HEK293 (cell line): ENCODE results near the gene WIPI1.
A peak's percentile ranks its signal among the peaks of the same experiment; 100 is the strongest.

Experiments
- CTCF ChIA-PET: fragments of 350-600 bp; formaldehyde crosslinking; extraction: SDS; loops from one replicate; lab custom pipeline; 2021; ENCODE audit warnings: antibody characterized with exemption; lab: Yijun Ruan, JAX
- POLR2A ChIA-PET: fragments of 300-600 bp; formaldehyde crosslinking; extraction: SDS; loops from one replicate; lab custom pipeline; 2020; ENCODE audit warnings: antibody characterized with exemption, inconsistent platforms; lab: Yijun Ruan, JAX
- H3K27ac ChIP-seq: fragments of 200-500 bp; sonication (Bioruptor generic); 2 replicates; pipeline ENCODE4 v1.5.1; 2014; ENCODE audit warnings: low read depth, low read length, control low read depth, inconsistent platforms; ENCODE audit errors: extremely low read depth
- H3K36me3 ChIP-seq, 2 experiments: fragments of 200-500 bp in 1 of 2; sonication (Bioruptor generic) in 1 of 2; 1 replicate in 1 of 2; 2 replicates in 1 of 2; pipeline ENCODE4 v1.5.1; 2014 to 2017; ENCODE audit warnings: inconsistent platforms in 2 of 2, low read length in 2 of 2; ENCODE audit not compliant: control insufficient read depth in 2 of 2, insufficient read depth in 1 of 2
- H3K4me1 ChIP-seq: fragments of 200-500 bp; sonication (Bioruptor generic); 2 replicates; pipeline ENCODE4 v1.5.1; 2014; ENCODE audit warnings: mild to moderate bottlenecking, low read length, inconsistent platforms; ENCODE audit not compliant: control insufficient read depth, insufficient read depth
- H3K4me3 ChIP-seq: 2 replicates; pipeline ENCODE4 v1.5.1; 2011; ENCODE audit warnings: low read depth, mild to moderate bottlenecking, control low read depth, low read length, moderate library complexity
- H3K9me3 ChIP-seq: fragments of 200-500 bp; sonication (Bioruptor generic); 2 replicates; pipeline ENCODE4 v1.5.1; 2014; ENCODE audit warnings: low read depth, low read length, inconsistent platforms; ENCODE audit not compliant: control insufficient read depth, insufficient read depth
- HOXD13 ChIP-seq: sonication (generic); formaldehyde crosslinking; IDR thresholded peaks from 2 replicates; pipeline ENCODE4 v1.8.0; 2022; ENCODE audit warnings: missing genetic modification reagents, borderline replicate concordance
- KLF9 ChIP-seq: fragments of 450-650 bp; formaldehyde crosslinking; IDR thresholded peaks from 2 replicates; pipeline ENCODE4 v1.5.1; 2016; ENCODE audit warnings: missing biosample characterization, missing genetic modification characterization, low read depth
- ZNF16 ChIP-seq: fragments of 450-650 bp; formaldehyde crosslinking; IDR thresholded peaks from 2 replicates; pipeline ENCODE4 v1.5.1; 2016; ENCODE audit warnings: low read depth, missing biosample characterization, missing genetic modification characterization
- ZNF426 ChIP-seq: fragments of 450-650 bp; formaldehyde crosslinking; IDR thresholded peaks from 2 replicates; pipeline ENCODE4 v1.5.1; 2017; ENCODE audit warnings: missing biosample characterization, missing genetic modification characterization, mild to moderate bottlenecking, inconsistent platforms, moderate library complexity
- ZNF521 ChIP-seq: fragments of 450-650 bp; formaldehyde crosslinking; IDR thresholded peaks from 2 replicates; pipeline ENCODE4 v1.5.1; 2017; ENCODE audit warnings: missing biosample characterization, mild to moderate bottlenecking, missing genetic modification characterization
- ZNF544 ChIP-seq: fragments of 450-650 bp; formaldehyde crosslinking; IDR thresholded peaks from 2 replicates; pipeline ENCODE4 v1.5.0; 2017; ENCODE audit warnings: missing biosample characterization, missing genetic modification characterization
- ZNF777 ChIP-seq: fragments of 450-650 bp; formaldehyde crosslinking; IDR thresholded peaks from 2 replicates; pipeline ENCODE4 v1.5.1; 2017; ENCODE audit warnings: missing biosample characterization, missing genetic modification characterization, borderline replicate concordance
- TF ChIP-seq, protein P1 (sequence below): fragments of 450-650 bp; formaldehyde crosslinking; IDR thresholded peaks from 2 replicates; pipeline ENCODE4 v1.5.1; 2016; ENCODE audit warnings: missing biosample characterization, missing genetic modification characterization
- TF ChIP-seq, protein P2 (sequence below): fragments of 450-650 bp; formaldehyde crosslinking; IDR thresholded peaks from 2 replicates; pipeline ENCODE4 v1.5.1; 2016; ENCODE audit warnings: missing biosample characterization, missing genetic modification characterization
- TF ChIP-seq, protein P3 (sequence below): fragments of 450-650 bp; formaldehyde crosslinking; IDR thresholded peaks from 2 replicates; pipeline ENCODE4 v1.5.1; 2016; ENCODE audit warnings: missing biosample characterization, missing genetic modification characterization
- TF ChIP-seq, protein P4 (sequence below): fragments of 450-650 bp; IDR thresholded peaks from 2 replicates; pipeline ENCODE4 v1.5.1; 2018; ENCODE audit warnings: missing biosample characterization, missing genetic modification characterization

The WIPI1 gene

DNA sequence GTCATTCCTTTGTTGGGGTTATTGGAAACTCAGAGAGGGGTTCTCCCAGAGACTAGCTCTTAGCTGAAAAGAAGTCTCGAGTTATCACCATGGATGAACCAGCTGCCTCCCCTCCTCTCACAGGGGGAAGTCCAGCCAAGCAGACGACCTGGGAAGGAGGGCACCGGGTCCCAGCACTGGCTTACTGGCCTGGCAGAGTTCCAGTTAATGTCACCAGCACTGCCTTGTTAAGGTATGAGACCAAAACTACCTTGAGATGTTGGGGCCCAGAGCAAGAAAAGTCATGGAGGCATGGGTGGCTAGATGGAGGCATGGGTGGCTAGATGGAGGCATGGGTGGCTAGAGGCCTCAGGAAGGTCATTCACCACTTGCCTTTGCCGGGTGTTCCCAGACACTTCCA, 72.4 kb downstream of the WIPI1 start (continued):
- TF ChIP-seq, protein P1, sequence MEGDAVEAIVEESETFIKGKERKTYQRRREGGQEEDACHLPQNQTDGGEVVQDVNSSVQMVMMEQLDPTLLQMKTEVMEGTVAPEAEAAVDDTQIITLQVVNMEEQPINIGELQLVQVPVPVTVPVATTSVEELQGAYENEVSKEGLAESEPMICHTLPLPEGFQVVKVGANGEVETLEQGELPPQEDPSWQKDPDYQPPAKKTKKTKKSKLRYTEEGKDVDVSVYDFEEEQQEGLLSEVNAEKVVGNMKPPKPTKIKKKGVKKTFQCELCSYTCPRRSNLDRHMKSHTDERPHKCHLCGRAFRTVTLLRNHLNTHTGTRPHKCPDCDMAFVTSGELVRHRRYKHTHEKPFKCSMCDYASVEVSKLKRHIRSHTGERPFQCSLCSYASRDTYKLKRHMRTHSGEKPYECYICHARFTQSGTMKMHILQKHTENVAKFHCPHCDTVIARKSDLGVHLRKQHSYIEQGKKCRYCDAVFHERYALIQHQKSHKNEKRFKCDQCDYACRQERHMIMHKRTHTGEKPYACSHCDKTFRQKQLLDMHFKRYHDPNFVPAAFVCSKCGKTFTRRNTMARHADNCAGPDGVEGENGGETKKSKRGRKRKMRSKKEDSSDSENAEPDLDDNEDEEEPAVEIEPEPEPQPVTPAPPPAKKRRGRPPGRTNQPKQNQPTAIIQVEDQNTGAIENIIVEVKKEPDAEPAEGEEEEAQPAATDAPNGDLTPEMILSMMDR (tag by site-specific recombination): no peak
- TF ChIP-seq, protein P2, sequence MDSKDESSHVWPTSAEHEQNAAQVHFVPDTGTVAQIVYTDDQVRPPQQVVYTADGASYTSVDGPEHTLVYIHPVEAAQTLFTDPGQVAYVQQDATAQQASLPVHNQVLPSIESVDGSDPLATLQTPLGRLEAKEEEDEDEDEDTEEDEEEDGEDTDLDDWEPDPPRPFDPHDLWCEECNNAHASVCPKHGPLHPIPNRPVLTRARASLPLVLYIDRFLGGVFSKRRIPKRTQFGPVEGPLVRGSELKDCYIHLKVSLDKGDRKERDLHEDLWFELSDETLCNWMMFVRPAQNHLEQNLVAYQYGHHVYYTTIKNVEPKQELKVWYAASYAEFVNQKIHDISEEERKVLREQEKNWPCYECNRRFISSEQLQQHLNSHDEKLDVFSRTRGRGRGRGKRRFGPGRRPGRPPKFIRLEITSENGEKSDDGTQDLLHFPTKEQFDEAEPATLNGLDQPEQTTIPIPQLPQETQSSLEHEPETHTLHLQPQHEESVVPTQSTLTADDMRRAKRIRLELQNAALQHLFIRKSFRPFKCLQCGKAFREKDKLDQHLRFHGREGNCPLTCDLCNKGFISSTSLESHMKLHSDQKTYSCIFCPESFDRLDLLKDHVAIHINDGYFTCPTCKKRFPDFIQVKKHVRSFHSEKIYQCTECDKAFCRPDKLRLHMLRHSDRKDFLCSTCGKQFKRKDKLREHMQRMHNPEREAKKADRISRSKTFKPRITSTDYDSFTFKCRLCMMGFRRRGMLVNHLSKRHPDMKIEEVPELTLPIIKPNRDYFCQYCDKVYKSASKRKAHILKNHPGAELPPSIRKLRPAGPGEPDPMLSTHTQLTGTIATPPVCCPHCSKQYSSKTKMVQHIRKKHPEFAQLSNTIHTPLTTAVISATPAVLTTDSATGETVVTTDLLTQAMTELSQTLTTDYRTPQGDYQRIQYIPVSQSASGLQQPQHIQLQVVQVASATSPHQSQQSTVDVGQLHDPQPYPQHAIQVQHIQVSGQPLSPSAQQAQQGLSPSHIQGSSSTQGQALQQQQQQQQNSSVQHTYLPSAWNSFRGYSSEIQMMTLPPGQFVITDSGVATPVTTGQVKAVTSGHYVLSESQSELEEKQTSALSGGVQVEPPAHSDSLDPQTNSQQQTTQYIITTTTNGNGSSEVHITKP (tag by site-specific recombination): no peak
- no peak for TF ChIP-seq KLF9

DNA sequence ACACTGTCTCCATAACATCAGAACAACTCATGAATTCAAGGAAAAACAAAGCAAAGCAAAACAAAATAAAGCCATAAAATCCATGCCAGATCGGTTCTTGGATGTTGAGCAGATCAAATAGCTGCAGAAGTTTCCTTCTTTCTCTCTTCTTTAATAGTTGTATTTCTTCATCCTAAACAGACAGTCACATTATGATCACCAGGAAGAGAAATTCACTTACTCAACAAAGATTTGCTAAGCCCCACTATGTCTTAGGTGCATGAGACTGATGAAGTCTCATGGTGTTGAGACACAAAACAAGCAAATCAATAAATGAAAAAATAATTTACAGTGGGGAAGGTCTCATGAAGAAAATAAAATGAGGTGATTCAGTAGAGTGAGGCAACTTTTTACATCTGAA, 72.8 kb downstream of the WIPI1 start:
- TF ChIP-seq HOXD13 (CRISPR knock-in tag) (no peak), ZNF521 (tag by site-specific recombination) (no peak), ZNF544 (tag by site-specific recombination) (no peak)
- TF ChIP-seq, protein P3, sequence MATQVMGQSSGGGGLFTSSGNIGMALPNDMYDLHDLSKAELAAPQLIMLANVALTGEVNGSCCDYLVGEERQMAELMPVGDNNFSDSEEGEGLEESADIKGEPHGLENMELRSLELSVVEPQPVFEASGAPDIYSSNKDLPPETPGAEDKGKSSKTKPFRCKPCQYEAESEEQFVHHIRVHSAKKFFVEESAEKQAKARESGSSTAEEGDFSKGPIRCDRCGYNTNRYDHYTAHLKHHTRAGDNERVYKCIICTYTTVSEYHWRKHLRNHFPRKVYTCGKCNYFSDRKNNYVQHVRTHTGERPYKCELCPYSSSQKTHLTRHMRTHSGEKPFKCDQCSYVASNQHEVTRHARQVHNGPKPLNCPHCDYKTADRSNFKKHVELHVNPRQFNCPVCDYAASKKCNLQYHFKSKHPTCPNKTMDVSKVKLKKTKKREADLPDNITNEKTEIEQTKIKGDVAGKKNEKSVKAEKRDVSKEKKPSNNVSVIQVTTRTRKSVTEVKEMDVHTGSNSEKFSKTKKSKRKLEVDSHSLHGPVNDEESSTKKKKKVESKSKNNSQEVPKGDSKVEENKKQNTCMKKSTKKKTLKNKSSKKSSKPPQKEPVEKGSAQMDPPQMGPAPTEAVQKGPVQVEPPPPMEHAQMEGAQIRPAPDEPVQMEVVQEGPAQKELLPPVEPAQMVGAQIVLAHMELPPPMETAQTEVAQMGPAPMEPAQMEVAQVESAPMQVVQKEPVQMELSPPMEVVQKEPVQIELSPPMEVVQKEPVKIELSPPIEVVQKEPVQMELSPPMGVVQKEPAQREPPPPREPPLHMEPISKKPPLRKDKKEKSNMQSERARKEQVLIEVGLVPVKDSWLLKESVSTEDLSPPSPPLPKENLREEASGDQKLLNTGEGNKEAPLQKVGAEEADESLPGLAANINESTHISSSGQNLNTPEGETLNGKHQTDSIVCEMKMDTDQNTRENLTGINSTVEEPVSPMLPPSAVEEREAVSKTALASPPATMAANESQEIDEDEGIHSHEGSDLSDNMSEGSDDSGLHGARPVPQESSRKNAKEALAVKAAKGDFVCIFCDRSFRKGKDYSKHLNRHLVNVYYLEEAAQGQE (tag by site-specific recombination): no peak
- TF ChIP-seq, all 188 proteins: peak for 0
- no peak overlapping the region for H3K27ac ChIP-seq
- ChIA-PET CTCF (interaction anchor here (0.6 to 3.2 kb wide), 5 partner anchors 15 to 171 kb away, joined by 3 to 23 read pairs (median 3); no protein-coding TSS in a partner anchor), POLR2A (no interaction called here)
- no peak overlapping the region for H3K4me3 ChIP-seq
- H3K9me3 ChIP-seq: no peaks in the 10 kb centered on the region
- H3K4me1 ChIP-seq: peaks cover 19% of the 10 kb centered on the region
- H3K36me3 ChIP-seq: no peaks in the 10 kb centered on the region

DNA sequence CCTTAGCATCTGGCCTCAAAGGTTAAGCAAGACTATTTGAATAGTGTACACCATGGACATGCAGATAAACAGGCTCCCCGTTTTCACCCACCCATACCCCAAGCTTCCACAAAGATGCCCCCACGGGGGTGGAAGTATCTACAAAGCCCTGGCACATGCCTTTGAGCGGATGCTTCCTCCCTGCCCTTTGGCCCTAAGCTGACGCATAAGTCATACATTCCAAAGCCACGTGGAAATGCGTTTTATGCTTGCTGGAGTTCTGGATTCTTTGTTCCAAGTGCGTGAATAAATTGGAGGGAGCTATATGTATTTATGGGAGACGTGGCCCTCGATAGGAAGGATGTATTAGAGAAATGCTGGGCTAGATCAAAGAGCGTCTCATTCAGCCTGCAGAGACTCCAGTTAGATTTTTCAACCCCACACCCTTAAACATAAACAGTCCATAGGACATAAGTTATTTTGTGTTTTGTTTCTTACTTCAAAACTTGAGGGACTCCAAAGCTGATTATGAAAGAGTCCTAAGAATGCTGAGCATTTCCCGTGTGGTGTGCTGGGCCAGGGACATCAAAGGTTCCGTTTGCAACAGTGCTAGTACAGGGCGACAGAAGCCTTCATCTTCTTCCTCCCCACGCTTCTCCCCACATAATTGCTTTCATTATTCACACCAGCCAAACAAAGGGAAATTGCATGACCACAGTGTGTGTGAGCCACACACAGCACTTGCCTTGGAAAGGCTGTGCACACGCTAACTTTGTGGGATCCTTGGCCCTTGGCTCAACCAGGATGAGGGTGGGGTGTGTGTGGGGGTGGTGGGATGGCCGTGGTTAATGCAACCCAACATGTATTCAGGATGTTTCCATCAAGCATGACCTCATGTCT, 73.6 kb downstream of the WIPI1 start:
- no peak for TF ChIP-seq ZNF16 (tag by site-specific recombination)
- TF ChIP-seq ZNF426 (tag by site-specific recombination): no peak
- TF ChIP-seq, protein P4, sequence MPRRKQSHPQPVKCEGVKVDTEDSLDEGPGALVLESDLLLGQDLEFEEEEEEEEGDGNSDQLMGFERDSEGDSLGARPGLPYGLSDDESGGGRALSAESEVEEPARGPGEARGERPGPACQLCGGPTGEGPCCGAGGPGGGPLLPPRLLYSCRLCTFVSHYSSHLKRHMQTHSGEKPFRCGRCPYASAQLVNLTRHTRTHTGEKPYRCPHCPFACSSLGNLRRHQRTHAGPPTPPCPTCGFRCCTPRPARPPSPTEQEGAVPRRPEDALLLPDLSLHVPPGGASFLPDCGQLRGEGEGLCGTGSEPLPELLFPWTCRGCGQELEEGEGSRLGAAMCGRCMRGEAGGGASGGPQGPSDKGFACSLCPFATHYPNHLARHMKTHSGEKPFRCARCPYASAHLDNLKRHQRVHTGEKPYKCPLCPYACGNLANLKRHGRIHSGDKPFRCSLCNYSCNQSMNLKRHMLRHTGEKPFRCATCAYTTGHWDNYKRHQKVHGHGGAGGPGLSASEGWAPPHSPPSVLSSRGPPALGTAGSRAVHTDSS (tag by site-specific recombination): 0 out of 2 replicates have a peak, but pooled peaks have one; percentile 24
- TF ChIP-seq ZNF777: no peak
- H3K4me1 ChIP-seq: peaks cover 21% of the 10 kb centered on the region
- no peak overlapping the region for H3K27ac ChIP-seq
- POLR2A ChIA-PET: interaction anchor here (0.6 kb wide), 1 partner anchor 136 kb away, joined by 3 read pairs; the partner anchor contains the start of gene AMZ2
- H3K4me3 ChIP-seq: no peak overlapping the region
- CTCF ChIA-PET: interaction anchor here (0.8 to 3.2 kb wide), 3 partner anchors 15 to 92 kb away, joined by 3 to 23 read pairs (median 3); partner anchors contain the start of gene ARSG
- no peaks in the 10 kb centered on the region for H3K36me3 ChIP-seq
- no peaks in the 10 kb centered on the region for H3K9me3 ChIP-seq
